H9 (cell line): Measurements from ENCODE around the gene CERS6. TPM values are rescaled to one million over a fixed set of nuclear protein-coding genes. Genes with fewer than 3 reads are reported as not detected.

Source experiments
- DNase-seq: peaks from one replicate; pipeline ENCODE4 v3.0.0-alpha.2; 2017
- H2AFZ ChIP-seq: one replicate; pipeline ENCODE4 v1.6.1; 2013; ENCODE audit warnings: mild to moderate bottlenecking, low read length, control low read depth, moderate library complexity
- H2AK5ac ChIP-seq: 2 replicates; pipeline ENCODE4 v1.6.1; 2013; ENCODE audit warnings: low read length, control low read depth, mixed read lengths; ENCODE audit not compliant: insufficient read length
- H2BK120ac ChIP-seq: one replicate; pipeline ENCODE4 v1.6.1; 2013; ENCODE audit warnings: low read depth, mild to moderate bottlenecking, low read length, control low read depth, inconsistent platforms; ENCODE audit not compliant: poor library complexity, severe bottlenecking
- H2BK12ac ChIP-seq: 2 replicates; pipeline ENCODE4 v1.6.1; 2013; ENCODE audit warnings: low read length, control low read depth, mixed read lengths, low read depth; ENCODE audit not compliant: insufficient read length
- H2BK15ac ChIP-seq: 2 replicates; pipeline ENCODE4 v1.6.1; 2013; ENCODE audit warnings: low read depth, low read length, control low read depth
- H2BK20ac ChIP-seq: one replicate; pipeline ENCODE4 v1.6.1; 2013; ENCODE audit warnings: low read depth, mild to moderate bottlenecking, low read length, control low read depth, inconsistent platforms; ENCODE audit not compliant: poor library complexity, severe bottlenecking
- H2BK5ac ChIP-seq: 2 replicates; pipeline ENCODE4 v1.6.1; 2013; ENCODE audit warnings: low read length, control low read depth, mixed read lengths; ENCODE audit not compliant: insufficient read length
- H3K14ac ChIP-seq: 2 replicates; pipeline ENCODE4 v1.6.1; 2013; ENCODE audit warnings: low read length, control low read depth; ENCODE audit not compliant: insufficient read depth
- H3K18ac ChIP-seq: 2 replicates; pipeline ENCODE4 v1.6.1; 2013; ENCODE audit warnings: low read depth, mild to moderate bottlenecking, mixed read lengths, low read length, control low read depth; ENCODE audit not compliant: insufficient read length
- H3K23ac ChIP-seq: 2 replicates; pipeline ENCODE4 v1.6.1; 2013; ENCODE audit warnings: low read length, control low read depth, mixed read lengths, low read depth; ENCODE audit not compliant: insufficient read length
- H3K23me2 ChIP-seq: 2 replicates; pipeline ENCODE4 v1.6.1; 2013; ENCODE audit warnings: low read depth, mild to moderate bottlenecking, mixed read lengths, low read length, control low read depth; ENCODE audit not compliant: insufficient read length, poor library complexity, severe bottlenecking
- H3K27ac ChIP-seq: 2 replicates; pipeline ENCODE4 v1.5.1; 2013; ENCODE audit warnings: low read length, control low read depth, mixed read lengths, low read depth; ENCODE audit not compliant: insufficient read length
- H3K27me3 ChIP-seq: 2 replicates; pipeline ENCODE4 v1.6.1; 2013; ENCODE audit warnings: low read length, control low read depth, inconsistent platforms; ENCODE audit not compliant: insufficient read depth
- H3K4ac ChIP-seq: 2 replicates; pipeline ENCODE4 v1.6.1; 2013; ENCODE audit warnings: low read depth, mild to moderate bottlenecking, control low read depth, inconsistent platforms, low read length, moderate library complexity
- H3K4me1 ChIP-seq: 2 replicates; pipeline ENCODE4 v1.6.1; 2013; ENCODE audit warnings: low read length, control low read depth, inconsistent platforms; ENCODE audit not compliant: insufficient read depth
- H3K4me2 ChIP-seq: 2 replicates; pipeline ENCODE4 v1.6.1; 2013; ENCODE audit warnings: low read length, control low read depth, mixed read lengths; ENCODE audit not compliant: insufficient read length, insufficient read depth
- H3K56ac ChIP-seq: 2 replicates; pipeline ENCODE4 v1.6.1; 2013; ENCODE audit warnings: low read depth, mild to moderate bottlenecking, mixed read lengths, low read length, control low read depth; ENCODE audit not compliant: insufficient read length
- H3K79me1 ChIP-seq: 2 replicates; pipeline ENCODE4 v1.6.1; 2013; ENCODE audit warnings: low read depth, mild to moderate bottlenecking, moderate library complexity, low read length, control low read depth, inconsistent platforms; ENCODE audit not compliant: insufficient read depth, poor library complexity, severe bottlenecking
- H3K79me2 ChIP-seq: 2 replicates; pipeline ENCODE4 v1.6.1; 2013; ENCODE audit warnings: low read length, control low read depth, inconsistent platforms; ENCODE audit not compliant: insufficient read depth
- H3K9ac ChIP-seq: 2 replicates; pipeline ENCODE4 v1.6.1; 2013; ENCODE audit warnings: low read length, control low read depth, mixed read lengths; ENCODE audit not compliant: insufficient read length; ENCODE audit errors: extremely low read depth
- H3K9me3 ChIP-seq: one replicate; pipeline ENCODE4 v1.6.1; 2013; ENCODE audit warnings: low read depth, low read length, inconsistent platforms; ENCODE audit not compliant: control insufficient read depth
- H3T11ph ChIP-seq: one replicate; pipeline ENCODE4 v1.6.1; 2013; ENCODE audit warnings: mild to moderate bottlenecking, low read length, control low read depth, inconsistent platforms
- H4K20me1 ChIP-seq: one replicate; pipeline ENCODE4 v1.6.1; 2013; ENCODE audit not compliant: control insufficient read depth, insufficient read length, insufficient read depth
- H4K5ac ChIP-seq: 2 replicates; pipeline ENCODE4 v1.6.1; 2013; ENCODE audit warnings: low read depth, mild to moderate bottlenecking, mixed read lengths, low read length, control low read depth; ENCODE audit not compliant: insufficient read length
- H4K8ac ChIP-seq: replicated peaks from 2 replicates; pipeline ENCODE4 v1.6.1; 2013; ENCODE audit warnings: low read length, control low read depth, mixed read lengths, low read depth; ENCODE audit not compliant: insufficient read length
- H4K91ac ChIP-seq: 2 replicates; pipeline ENCODE4 v1.6.1; 2013; ENCODE audit warnings: low read depth, mild to moderate bottlenecking, moderate library complexity, mixed read lengths, low read length, control low read depth; ENCODE audit not compliant: insufficient read length
- H3K27ac Mint-ChIP-seq, 3 experiments: 2 replicates in 2 of 3; 3 replicates in 1 of 3; pipeline ENCODE4 v1.8.0; 2020 to 2021; ENCODE audit warnings: mixed read lengths in 3 of 3, mild to moderate bottlenecking in 1 of 3, moderate library complexity in 1 of 3
- H3K27me3 Mint-ChIP-seq: 2 replicates; pipeline ENCODE4 v1.8.0; 2021; ENCODE audit warnings: low read depth, mild to moderate bottlenecking, moderate library complexity, mixed read lengths
- H3K36me3 Mint-ChIP-seq, 3 experiments: 2 replicates in 2 of 3; 3 replicates in 1 of 3; pipeline ENCODE4 v1.8.0; 2020 to 2021; ENCODE audit warnings: low read depth in 3 of 3, mixed read lengths in 3 of 3; ENCODE audit not compliant: insufficient read depth in 1 of 3
- H3K4me1 Mint-ChIP-seq, 2 experiments: 2 replicates each; pipeline ENCODE4 v1.8.0; 2020; ENCODE audit warnings: mixed read lengths in 2 of 2
- H3K4me3 Mint-ChIP-seq, 2 experiments: 2 replicates in 1 of 2; 3 replicates in 1 of 2; pipeline ENCODE4 v1.8.0; 2020 to 2021; ENCODE audit warnings: mild to moderate bottlenecking in 2 of 2, mixed read lengths in 2 of 2, moderate library complexity in 1 of 2
- H3K9me3 Mint-ChIP-seq, 2 experiments: 2 replicates in 1 of 2; 3 replicates in 1 of 2; pipeline ENCODE4 v1.8.0; 2020; ENCODE audit warnings: mild to moderate bottlenecking in 2 of 2, mixed read lengths in 2 of 2, moderate library complexity in 1 of 2
- WGBS: extraction: QIAGEN DNeasy Blood & Tissue Kit; methylation state at CpG from one replicate; pipeline ENCODE4 v1.1.7; 2013; ENCODE audit warnings: missing lambda C conversion rate, low lambda C conversion rate, mixed read lengths; ENCODE audit not compliant: insufficient read length; ENCODE audit errors: extremely low coverage; 5-methylcytosine and 5-hydroxymethylcytosine counted together
- total RNA-seq: library from RNA; stranded (reverse); gene quantifications from 2 replicates; pipeline ENCODE4 v1.2.1, GENCODE V29; 2021
- TF ChIP-seq, protein P1 (sequence below): fragments of 200-600 bp; sonication (generic); conservative IDR thresholded peaks from 3 replicates; pipeline ENCODE4 v1.8.0; 2021; ENCODE audit warnings: antibody characterized with exemption, mild to moderate bottlenecking

CERS6 gene
- total RNA-seq, 1 experiment from 2014 or later, result 17.7 TPM

DNA sequence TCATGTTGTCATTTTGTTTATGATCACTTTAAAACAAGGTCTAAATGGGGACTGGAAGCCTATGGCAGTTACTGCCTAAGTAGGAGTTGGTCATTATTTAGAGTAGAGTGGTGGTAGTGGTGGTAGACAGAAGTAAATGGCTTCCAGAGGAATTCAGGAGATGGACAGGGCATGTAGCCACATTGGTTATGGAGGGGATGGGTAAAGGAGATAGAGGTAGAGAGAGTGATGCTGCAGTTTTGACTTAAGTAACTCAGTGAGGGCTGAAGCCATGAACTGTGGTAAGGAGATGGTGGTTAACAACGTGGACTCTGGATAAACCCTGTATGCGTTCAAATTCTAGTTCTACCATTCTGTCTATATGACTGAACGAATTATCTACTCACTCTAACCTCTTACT lies 284.7 kb downstream of the CERS6 start:
- Histone ChIP-seq H3K14ac (no peak overlapping the region), H2BK5ac (no peak overlapping the region), H3K18ac (no peak overlapping the region), H3K4me1 (no peaks in the 10 kb centered on the region), H3K27ac (no peak overlapping the region), H2BK12ac (no peak overlapping the region), H2BK120ac (no peak overlapping the region), H4K91ac (no peak overlapping the region), H3K23ac (no peak overlapping the region), H2AFZ (no peak overlapping the region), H4K20me1 (no peaks in the 10 kb centered on the region), H3K56ac (no peak overlapping the region), H3K4me2 (no peak overlapping the region), H3K9ac (no peak overlapping the region), H3K27me3 (no peaks in the 10 kb centered on the region), H3K79me2 (no peaks in the 10 kb centered on the region), H3K23me2 (no peaks in the 10 kb centered on the region), H3K79me1 (no peaks in the 10 kb centered on the region), H3K4ac (no peak overlapping the region), H3K9me3 (no peaks in the 10 kb centered on the region), H2BK15ac (no peak overlapping the region), H2AK5ac (no peak overlapping the region), H4K8ac (no peak overlapping the region), H3T11ph (no peak overlapping the region), H4K5ac (no peak overlapping the region), H2BK20ac (no peak overlapping the region)
- Mint-ChIP-seq H3K36me3 (no peaks in the 10 kb centered on the region), H3K4me1 (peaks cover 0 to 11% of the 10 kb centered on the region in 2 experiments; a peak in 2 of 4 replicates), H3K9me3 (no peaks in the 10 kb centered on the region), H3K4me3 (no peak overlapping the region), H3K27ac (no peak overlapping the region), H3K27me3 (no peaks in the 10 kb centered on the region)
- no peak for DNase-seq
- TF ChIP-seq, protein P1, sequence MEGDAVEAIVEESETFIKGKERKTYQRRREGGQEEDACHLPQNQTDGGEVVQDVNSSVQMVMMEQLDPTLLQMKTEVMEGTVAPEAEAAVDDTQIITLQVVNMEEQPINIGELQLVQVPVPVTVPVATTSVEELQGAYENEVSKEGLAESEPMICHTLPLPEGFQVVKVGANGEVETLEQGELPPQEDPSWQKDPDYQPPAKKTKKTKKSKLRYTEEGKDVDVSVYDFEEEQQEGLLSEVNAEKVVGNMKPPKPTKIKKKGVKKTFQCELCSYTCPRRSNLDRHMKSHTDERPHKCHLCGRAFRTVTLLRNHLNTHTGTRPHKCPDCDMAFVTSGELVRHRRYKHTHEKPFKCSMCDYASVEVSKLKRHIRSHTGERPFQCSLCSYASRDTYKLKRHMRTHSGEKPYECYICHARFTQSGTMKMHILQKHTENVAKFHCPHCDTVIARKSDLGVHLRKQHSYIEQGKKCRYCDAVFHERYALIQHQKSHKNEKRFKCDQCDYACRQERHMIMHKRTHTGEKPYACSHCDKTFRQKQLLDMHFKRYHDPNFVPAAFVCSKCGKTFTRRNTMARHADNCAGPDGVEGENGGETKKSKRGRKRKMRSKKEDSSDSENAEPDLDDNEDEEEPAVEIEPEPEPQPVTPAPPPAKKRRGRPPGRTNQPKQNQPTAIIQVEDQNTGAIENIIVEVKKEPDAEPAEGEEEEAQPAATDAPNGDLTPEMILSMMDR, result no peak
- no CpG with 5 or more reads among the region's 3 CpGs for WGBS
